Measurements from ENCODE around the gene RPS6KA2. TPM values are rescaled to one million over a fixed set of nuclear protein-coding genes. Genes with fewer than 3 reads are reported as not detected.

RPS6KA2 gene
- total and polyA plus RNA-seq, 2 experiments from 2014 or later: 12.5 to 25.3 TPM

DNA sequence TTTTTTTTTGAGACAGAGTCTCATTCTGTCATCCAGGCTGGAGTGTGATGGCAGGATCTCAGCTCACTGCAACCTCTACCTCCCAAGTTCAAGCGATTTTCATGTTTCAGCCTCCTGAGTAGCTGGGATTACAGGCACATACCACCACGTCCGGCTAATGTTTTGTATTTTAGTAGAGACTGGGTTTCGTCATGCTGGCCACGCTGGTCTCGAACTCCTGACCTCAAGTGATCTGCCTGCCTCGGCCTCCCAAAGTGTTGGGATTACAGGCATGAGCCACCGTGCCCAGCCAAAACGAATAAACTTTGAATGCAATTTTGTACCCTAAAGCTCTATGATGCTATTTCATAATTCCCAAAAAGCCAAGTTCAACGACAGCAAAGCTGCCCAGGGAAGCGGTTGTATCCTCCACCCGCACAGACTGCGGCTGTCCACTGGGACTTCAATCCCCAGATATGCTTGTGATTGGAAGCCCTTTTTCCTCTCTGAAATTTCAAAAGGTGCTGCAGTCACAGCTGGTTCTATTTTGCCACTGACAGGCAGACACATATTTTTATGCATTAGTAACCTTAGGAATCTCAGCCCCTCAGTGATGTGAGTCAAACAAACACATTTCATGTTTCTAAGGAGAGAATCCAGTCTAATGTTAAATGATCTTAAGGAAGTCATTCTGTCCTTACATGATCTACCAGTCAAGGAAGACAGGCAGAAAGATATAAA, 31.8 kb downstream of the RPS6KA2 start:
- peaks cover 75% of the 10 kb centered on the region for H3K79me2 ChIP-seq (replicated peaks; ENCODE audit: insufficient read depth)
- H3K4me3 ChIP-seq: no peak overlapping the region
- no peak overlapping the region for H3K27ac ChIP-seq (ENCODE audit: low read depth)
- H3F3A ChIP-seq (replicated peaks; ENCODE audit: low read depth): no peaks in the 10 kb centered on the region
- peaks cover 9% of the 10 kb centered on the region for H3K4me1 ChIP-seq (ENCODE audit: insufficient read depth)
- no peaks in the 10 kb centered on the region for H3K27me3 ChIP-seq (ENCODE audit: insufficient read depth)
- Mint-ChIP-seq H3K9me3 (no peaks in the 10 kb centered on the region; the same call in 2 of the 3 replicates), H3K36me3 (ENCODE audit: low read depth) (peaks cover 3% of the 10 kb centered on the region; the same call in 2 of the 3 replicates), H3K27ac (no peak overlapping the region), H3K4me3 (no peak overlapping the region), H3K27me3 (ENCODE audit: insufficient read depth, low read depth, poor library complexity) (peaks cover 6% of the 10 kb centered on the region), H3K4me1 (peaks cover 48% of the 10 kb centered on the region)
- ATAC-seq (no peak), DNase-seq (ENCODE audit: low spot score) (no peak)
- no peak overlapping the region for H3K4me2 ChIP-seq
- H3K9me2 ChIP-seq (ENCODE audit: insufficient read depth): no peaks in the 10 kb centered on the region
- H3K36me3 ChIP-seq (ENCODE audit: insufficient read depth): no peaks in the 10 kb centered on the region
- no peak for TF ChIP-seq CTCF (conservative IDR thresholded peaks at IDR 0.05; ENCODE audit: low read depth in 2 of 2)
- TF ChIP-seq POLR2AphosphoS5 (IDR thresholded peaks at IDR 0.05; ENCODE audit: low read depth): no peak
- TF ChIP-seq STAT1 (IDR thresholded peaks at IDR 0.05; ENCODE audit: unreplicated experiment): no peak
- no peak for TF ChIP-seq REST (IDR thresholded peaks at IDR 0.05; ENCODE audit: unreplicated experiment)
- no peak for TF ChIP-seq ZNF114 (CRISPR knock-in tag; IDR thresholded peaks at IDR 0.05)
- no peak for TF ChIP-seq EZH2 (IDR thresholded peaks at IDR 0.05; ENCODE audit: low read depth, unreplicated experiment)
- TF ChIP-seq CREB1 (CRISPR knock-in tag; IDR thresholded peaks at IDR 0.05; ENCODE audit: low read depth): no peak
- no peak for TF ChIP-seq ZNF331 (CRISPR knock-in tag; IDR thresholded peaks at IDR 0.05; ENCODE audit: low read depth)
- TF ChIP-seq EZH2phosphoT487 (IDR thresholded peaks at IDR 0.05; ENCODE audit: unreplicated experiment): no peak
- TF ChIP-seq NANOG (IDR thresholded peaks at IDR 0.05; ENCODE audit: borderline replicate concordance): no peak
- no peak overlapping the region for H2AFZ ChIP-seq
- H4K20me1 ChIP-seq (replicated peaks; ENCODE audit: insufficient read depth): peaks cover 31% of the 10 kb centered on the region

DNA sequence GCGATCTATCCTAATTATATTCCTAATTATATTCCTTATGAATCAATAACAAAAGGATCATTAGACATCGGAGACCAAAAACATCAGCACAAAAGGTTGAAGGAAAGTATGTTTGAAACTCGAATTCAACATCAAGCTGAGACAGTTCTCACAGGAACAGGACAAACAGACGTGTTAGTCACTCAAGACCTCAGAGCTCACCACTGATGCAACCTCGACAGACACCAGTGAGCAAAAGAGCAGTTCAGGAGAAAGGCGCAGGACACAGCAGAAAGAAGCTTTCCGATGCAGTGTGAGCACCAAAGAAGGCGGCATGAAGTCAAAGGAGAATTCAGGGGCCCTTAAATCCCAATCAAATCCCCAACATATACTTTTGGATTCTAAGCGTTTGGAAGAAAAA, 34.2 kb downstream of the RPS6KA2 start:
- ATAC-seq: no peak
- peaks cover 38% of the 10 kb centered on the region for H4K20me1 ChIP-seq (replicated peaks; ENCODE audit: insufficient read depth)
- H3K4me1 Mint-ChIP-seq: peaks cover 48% of the 10 kb centered on the region
- H3K36me3 ChIP-seq (ENCODE audit: insufficient read depth): no peaks in the 10 kb centered on the region
- no peaks in the 10 kb centered on the region; the same call in 2 of the 3 replicates for H3K9me3 Mint-ChIP-seq
- no peak overlapping the region for H3K27ac ChIP-seq (ENCODE audit: low read depth)
- H3K27ac Mint-ChIP-seq: no peak overlapping the region
- no peaks in the 10 kb centered on the region for H3K27me3 ChIP-seq (ENCODE audit: insufficient read depth)
- peaks cover 10% of the 10 kb centered on the region for H3K27me3 Mint-ChIP-seq (ENCODE audit: insufficient read depth, low read depth, poor library complexity)
- peaks cover 78% of the 10 kb centered on the region for H3K79me2 ChIP-seq (replicated peaks; ENCODE audit: insufficient read depth)
- H3K4me3 Mint-ChIP-seq: no peak overlapping the region
- DNase-seq (ENCODE audit: low spot score): no peak
- peaks cover 3% of the 10 kb centered on the region; the same call in 2 of the 3 replicates for H3K36me3 Mint-ChIP-seq (ENCODE audit: low read depth)
- H3K4me2 ChIP-seq: no peak overlapping the region
- peaks cover 22% of the 10 kb centered on the region for H3K4me1 ChIP-seq (ENCODE audit: insufficient read depth)
- no peak overlapping the region for H3K4me3 ChIP-seq
- no peaks in the 10 kb centered on the region for H3K9me2 ChIP-seq (ENCODE audit: insufficient read depth)
- H3F3A ChIP-seq (replicated peaks; ENCODE audit: low read depth): no peaks in the 10 kb centered on the region
- no peak overlapping the region for H2AFZ ChIP-seq
- TF ChIP-seq EZH2phosphoT487 (IDR thresholded peaks at IDR 0.05; ENCODE audit: unreplicated experiment): no peak
